ENCODE data around the gene C8A. TPM values are rescaled to one million over a fixed set of nuclear protein-coding genes. Genes with fewer than 3 reads are reported as not detected.

Gene C8A
- total and polyA plus RNA-seq, 12 donors: 0.09 TPM; not detected in 11

- intact Hi-C loops (cut with DNase I): no loop called here
- no peak for ATAC-seq
- Histone ChIP-seq H3K4me3 (no peak overlapping the region), H3K36me3 (no peaks in the 10 kb centered on the region), H3K27me3 (no peaks in the 10 kb centered on the region), H3K27ac (no peak overlapping the region), H3K9me3 (no peaks in the 10 kb centered on the region), H3K4me1 (no peaks in the 10 kb centered on the region)
- WGBS, 2 donors: 86 to 87% methylated on average over 3 of the region's 3 CpGs
- no peak for DNase-seq
- no peak for TF ChIP-seq CTCF (IDR thresholded peaks at IDR 0.05)
Observed at GRCh38 chr1:56890229-56890628, 35.6 kb downstream of the C8A start.

- Histone ChIP-seq H3K4me1 (peaks cover 0 to 22% (median 12%) of the 10 kb centered on the region in 9 donors), H3K9me3 (no peaks in the 10 kb centered on the region), H3K27me3 (no peaks in the 10 kb centered on the region), H3K27ac (no peak overlapping the region), H3K36me3 (no peaks in the 10 kb centered on the region), H3K4me3 (no peak overlapping the region)
- intact Hi-C loops (cut with DNase I): no loop called here
- no peak for DNase-seq
- no peak for ATAC-seq
- TF ChIP-seq CTCF (IDR thresholded peaks at IDR 0.05): no peak
Observed at GRCh38 chr1:56894014-56894413, 39.4 kb downstream of the C8A start.

GRCh38 chr1:56897150-56898004 is 42.8 kb downstream of the C8A start:
- H3K27me3 ChIP-seq: no peaks in the 10 kb centered on the region
- peaks cover 0 to 25% (median 12%) of the 10 kb centered on the region in 9 donors for H3K4me1 ChIP-seq
- no peak overlapping the region for H3K4me3 ChIP-seq
- TF ChIP-seq CTCF (IDR thresholded peaks at IDR 0.05): no peak
- 40 to 45% methylated on average over 6 of the region's 6 CpGs for WGBS, 2 donors
- intact Hi-C loops (cut with DNase I): no loop called here
- H3K36me3 ChIP-seq: no peaks in the 10 kb centered on the region
- H3K27ac ChIP-seq: no peak overlapping the region
- ATAC-seq (peak in 6 of 8 donors; percentile 33 to 78 (median 52)), DNase-seq (peak in 1 of 2 donors; percentile 16)
- no peaks in the 10 kb centered on the region for H3K9me3 ChIP-seq

GRCh38 chr1:56898005-56898373 is 43.4 kb downstream of the C8A start:
- Histone ChIP-seq H3K9me3 (no peaks in the 10 kb centered on the region), H3K36me3 (no peaks in the 10 kb centered on the region), H3K4me3 (no peak overlapping the region), H3K27me3 (no peaks in the 10 kb centered on the region), H3K27ac (no peak overlapping the region), H3K4me1 (peaks cover 0 to 25% (median 12%) of the 10 kb centered on the region in 9 donors)
- 71 to 80% methylated on average over 2 of the region's 2 CpGs for WGBS, 2 donors
- DNase-seq: no peak
- ATAC-seq: no peak
- intact Hi-C loops (cut with DNase I): no loop called here
- TF ChIP-seq CTCF (IDR thresholded peaks at IDR 0.05): no peak

Measured in heart right ventricle (tissue), 16 donors.